Measurements from ENCODE around the gene HSFX1. TPM values are rescaled to one million over a fixed set of nuclear protein-coding genes. Genes with fewer than 3 reads are reported as not detected.

Gene HSFX1, protein sequence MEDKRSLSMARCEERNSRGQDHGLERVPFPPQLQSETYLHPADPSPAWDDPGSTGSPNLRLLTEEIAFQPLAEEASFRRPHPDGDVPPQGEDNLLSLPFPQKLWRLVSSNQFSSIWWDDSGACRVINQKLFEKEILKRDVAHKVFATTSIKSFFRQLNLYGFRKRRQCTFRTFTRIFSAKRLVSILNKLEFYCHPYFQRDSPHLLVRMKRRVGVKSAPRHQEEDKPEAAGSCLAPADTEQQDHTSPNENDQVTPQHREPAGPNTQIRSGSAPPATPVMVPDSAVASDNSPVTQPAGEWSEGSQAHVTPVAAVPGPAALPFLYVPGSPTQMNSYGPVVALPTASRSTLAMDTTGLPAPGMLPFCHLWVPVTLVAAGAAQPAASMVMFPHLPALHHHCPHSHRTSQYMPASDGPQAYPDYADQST
- 0.27 to 0.53 TPM (median 0.35 TPM) in 4 of 5 replicates, not detected in the other for total RNA-seq (2022; extraction: Qiagen RNA extraction; ENCODE audit: low read depth)

DNA sequence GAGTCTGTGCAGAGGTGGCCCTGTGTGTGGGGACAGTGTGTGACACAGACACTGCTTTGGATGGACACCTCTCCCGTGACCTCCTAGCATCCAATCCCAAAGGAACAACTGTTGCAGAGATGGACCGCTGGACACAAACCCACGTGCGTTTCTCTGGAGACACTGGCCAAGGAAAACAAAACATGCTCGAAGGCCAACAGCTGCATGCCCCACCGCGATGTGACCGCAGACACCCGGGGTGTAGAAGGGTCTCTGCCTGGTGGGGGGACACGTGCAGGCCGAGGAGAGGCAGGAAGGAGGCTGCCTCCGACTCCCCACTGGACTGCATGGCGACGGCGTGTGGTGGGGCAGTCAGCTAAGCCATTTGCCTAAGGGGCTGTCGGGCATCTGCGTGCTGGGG, at the start of gene HSFX1:
TSS of gene HSFX1 (plus strand) at position 301 of the 400 bp plus-strand sequence. CDS start 614 bp downstream, outside the sequence.

DNA sequence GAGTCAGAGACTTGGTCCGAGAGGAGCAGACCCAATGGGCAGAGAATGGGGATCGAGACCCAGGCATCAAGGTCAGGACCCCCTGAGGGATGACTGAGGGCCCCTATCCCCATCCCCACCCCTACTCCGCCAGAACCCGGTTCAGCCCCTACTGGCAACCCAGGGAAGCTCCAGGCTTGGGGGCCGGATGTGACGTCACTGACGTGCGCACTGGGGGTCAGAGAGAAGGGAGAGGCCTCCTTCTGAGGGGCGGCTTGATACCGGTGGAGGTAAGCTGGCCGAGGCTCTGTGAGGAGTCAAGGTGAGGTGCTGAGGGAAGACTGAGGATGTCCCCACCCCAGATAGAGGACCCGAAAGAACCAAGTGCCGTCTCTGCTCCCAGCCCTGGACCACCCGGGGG, 7.9 kb downstream of the HSFX1 start, which contains the start of gene MAGEA9:
TSS of gene MAGEA9 (plus strand) at position 204 of the 400 bp plus-strand sequence. CDS start 4,281 bp downstream, outside the sequence.

Other genes starting within 250 kb of the HSFX1 start
- 19.4 to 21.9 TPM (median 20.2 TPM) in 5 replicates for gene EOLA1, start 233.1 kb upstream of the HSFX1 start, total RNA-seq (2022; extraction: Qiagen RNA extraction; ENCODE audit: low read depth)
- gene HSFX3, start 224.1 kb upstream of the HSFX1 start, total RNA-seq (2022; extraction: Qiagen RNA extraction; ENCODE audit: low read depth), result not detected in 5 replicates
- not detected in 5 replicates for gene MAGEA9B, start 186.6 kb upstream of the HSFX1 start, total RNA-seq (2022; extraction: Qiagen RNA extraction; ENCODE audit: low read depth)
- 0.17 to 0.29 TPM (median 0.22 TPM) in 3 of 5 replicates, not detected in the others for gene HSFX2, start 178.8 kb upstream of the HSFX1 start, total RNA-seq (2022; extraction: Qiagen RNA extraction; ENCODE audit: low read depth)
- gene TMEM185A, start 142.3 kb upstream of the HSFX1 start, total RNA-seq (2022; extraction: Qiagen RNA extraction; ENCODE audit: low read depth), result 26.7 to 32.9 TPM (median 29.0 TPM) in 5 replicates
- 0.07 TPM in 1 of 5 replicates, not detected in the others for gene MAGEA11, start 62.0 kb upstream of the HSFX1 start, total RNA-seq (2022; extraction: Qiagen RNA extraction; ENCODE audit: low read depth)
- not detected in 5 replicates for gene MAGEA9, start 7.9 kb downstream of the HSFX1 start, total RNA-seq (2022; extraction: Qiagen RNA extraction; ENCODE audit: low read depth)
- not detected in 5 replicates for gene MAGEA8, start 107.1 kb downstream of the HSFX1 start, total RNA-seq (2022; extraction: Qiagen RNA extraction; ENCODE audit: low read depth)
- gene HSFX4, start 155.5 kb downstream of the HSFX1 start, total RNA-seq (2022; extraction: Qiagen RNA extraction; ENCODE audit: low read depth), result 0.10 TPM in 1 of 5 replicates, not detected in the others
- 53.2 to 62.2 TPM (median 58.4 TPM) in 5 replicates for gene EOLA2, start 164.4 kb downstream of the HSFX1 start, total RNA-seq (2022; extraction: Qiagen RNA extraction; ENCODE audit: low read depth)